Endothelial cell of umbilical vein (primary cell): ENCODE measurements around the gene GARIN5B. TPM values are rescaled to one million over a fixed set of nuclear protein-coding genes. Genes with fewer than 3 reads are reported as not detected.

ENCODE experiments used
- BruUV-seq: library from RNA; stranded (reverse); fragments of 400-500 nt; replicated peaks from 2 replicates; lab custom pipeline; 2021; lab: Mats Ljungman, UMichigan
- CTCF ChIA-PET: fragments of 300-600, 350-600 bp; sonication (Branson Sonifier 250); formaldehyde crosslinking; loops from one replicate; lab custom pipeline; 2021; ENCODE audit warnings: antibody characterized with exemption, inconsistent platforms; lab: Charles Lee
- POLR2A ChIA-PET: fragments of 300-600, 350-600 bp; sonication (Branson Sonifier 250); formaldehyde crosslinking; loops from one replicate; lab custom pipeline; 2021; ENCODE audit warnings: antibody characterized with exemption, inconsistent platforms; lab: Charles Lee
- DNase-seq: peaks from one replicate; pipeline ENCODE4 v3.0.0-alpha.2; 2011; ENCODE audit warnings: low read depth, low spot score
- FAIRE-seq: peaks from 2 replicates; lab custom pipeline; 2011; peaks lifted over from hg19 to GRCh38; lab: Jason Lieb, UNC
- H2AFZ ChIP-seq: 2 replicates; pipeline ENCODE4 v1.6.0; 2012; ENCODE audit warnings: low read depth, low read length, control low read depth, inconsistent platforms
- H3K27ac ChIP-seq: 2 replicates; pipeline ENCODE4 v1.5.1; 2011; ENCODE audit warnings: low read depth, mild to moderate bottlenecking, control low read depth, low read length, moderate library complexity; ENCODE audit not compliant: insufficient read depth
- H3K27me3 ChIP-seq, 2 experiments: 2 replicates each; pipeline versions ENCODE4 v1.6.0 to v1.6.1; 2011; ENCODE audit warnings: low read length in 2 of 2, mixed read lengths in 1 of 2; ENCODE audit not compliant: control insufficient read depth in 2 of 2, insufficient read depth in 2 of 2
- H3K36me3 ChIP-seq, 2 experiments: 2 replicates in 1 of 2; 3 replicates in 1 of 2; pipeline ENCODE4 v1.5.1; 2011; ENCODE audit warnings: low read length in 2 of 2, mild to moderate bottlenecking in 1 of 2, moderate library complexity in 1 of 2; ENCODE audit not compliant: control insufficient read depth in 2 of 2, insufficient read depth in 2 of 2; ENCODE audit errors: extremely low read depth in 1 of 2
- H3K4me1 ChIP-seq: 3 replicates; pipeline ENCODE4 v1.5.1; 2011; ENCODE audit warnings: mild to moderate bottlenecking, low read length; ENCODE audit not compliant: control insufficient read depth, insufficient read depth; ENCODE audit errors: extremely low read depth
- H3K4me2 ChIP-seq: 2 replicates; pipeline ENCODE4 v1.6.1; 2011; ENCODE audit warnings: low read length, control low read depth, mixed read lengths; ENCODE audit not compliant: insufficient read depth
- H3K4me3 ChIP-seq, 3 experiments: fragments of 200-600 bp in 1 of 3; sonication (generic), shearing (Covaris generic) in 1 of 3; replicated peaks in 1 of 3; 2 replicates each; pipeline ENCODE4 v1.5.1; 2011 to 2016; ENCODE audit warnings: control low read depth in 3 of 3, low read length in 3 of 3, mild to moderate bottlenecking in 2 of 3, inconsistent platforms in 1 of 3, low read depth in 1 of 3, moderate library complexity in 1 of 3; ENCODE audit not compliant: insufficient read depth in 1 of 3
- H3K79me2 ChIP-seq: 2 replicates; pipeline ENCODE4 v1.6.0; 2012; ENCODE audit warnings: low read length, inconsistent platforms; ENCODE audit not compliant: control insufficient read depth, insufficient read depth
- H3K9ac ChIP-seq: replicated peaks from 2 replicates; pipeline ENCODE3; 2011; ENCODE audit warnings: low read length, control low read depth; ENCODE audit not compliant: insufficient read depth; ENCODE audit errors: extremely low read depth
- H3K9me1 ChIP-seq: replicated peaks from 3 replicates; pipeline ENCODE4 v1.6.0; 2011; ENCODE audit warnings: mild to moderate bottlenecking, low read length; ENCODE audit not compliant: control insufficient read depth, insufficient read depth; ENCODE audit errors: extremely low read depth
- H3K9me3 ChIP-seq: replicated peaks from 2 replicates; pipeline ENCODE4 v1.5.1; 2012; ENCODE audit warnings: low read length, inconsistent platforms; ENCODE audit not compliant: control insufficient read depth, insufficient read depth
- H4K20me1 ChIP-seq: replicated peaks from 2 replicates; pipeline ENCODE3; 2011; ENCODE audit warnings: mild to moderate bottlenecking, low read length; ENCODE audit not compliant: control insufficient read depth, insufficient read depth; ENCODE audit errors: extremely low read depth
- CTCF ChIP-seq, 2 donors: IDR thresholded peaks; 1 replicate in 1 of 2; 2 replicates in 1 of 2; pipeline ENCODE4 v1.5.1; 2011; ENCODE audit warnings: low read length in 2 of 2, mild to moderate bottlenecking in 2 of 2, moderate library complexity in 2 of 2, control low read depth in 1 of 2, inconsistent platforms in 1 of 2, low read depth in 1 of 2; ENCODE audit not compliant: insufficient read depth in 1 of 2; ENCODE audit errors: extremely low read depth in 1 of 2
- EZH2 ChIP-seq: IDR thresholded peaks from 2 replicates; pipeline ENCODE4 v1.6.1; 2012; ENCODE audit warnings: borderline replicate concordance, low read depth, mild to moderate bottlenecking, moderate library complexity, low read length, inconsistent platforms; ENCODE audit not compliant: severe bottlenecking
- FOS ChIP-seq: IDR thresholded peaks from 2 replicates; pipeline ENCODE4 v1.6.1; 2011; ENCODE audit warnings: mild to moderate bottlenecking, low read length, moderate library complexity, borderline replicate concordance; ENCODE audit not compliant: insufficient read depth
- GATA2 ChIP-seq: IDR thresholded peaks from 2 replicates; pipeline ENCODE4 v1.7.0; 2011; ENCODE audit warnings: low read depth, mild to moderate bottlenecking, moderate library complexity, mixed read lengths, low read length; ENCODE audit not compliant: insufficient read length, insufficient read depth
- JUN ChIP-seq: IDR thresholded peaks from 2 replicates; pipeline ENCODE4 v1.6.1; 2011; ENCODE audit warnings: borderline replicate concordance, low read depth; ENCODE audit not compliant: insufficient read length, insufficient read depth
- MAX ChIP-seq: IDR thresholded peaks from 2 replicates; pipeline ENCODE4 v1.6.1; 2011; ENCODE audit not compliant: insufficient read depth, insufficient read length
- MYC ChIP-seq: IDR thresholded peaks from one replicate; pipeline ENCODE4 v1.6.1; 2011; ENCODE audit warnings: mild to moderate bottlenecking, low read depth, low read length
- POLR2A ChIP-seq: IDR thresholded peaks from 2 replicates; pipeline ENCODE4 v1.6.1; 2012; ENCODE audit warnings: low read depth, mild to moderate bottlenecking, control low read depth, low read length
- POLR2AphosphoS5 ChIP-seq: IDR thresholded peaks from 2 replicates; pipeline ENCODE4 v1.6.1; 2012; ENCODE audit warnings: low read depth, mild to moderate bottlenecking, control low read depth, low read length, moderate library complexity; ENCODE audit not compliant: insufficient read depth
- dilution Hi-C: fragments of 300-500 bp; cut with MboI; formaldehyde crosslinking; loops from one replicate; pipeline ENCODE4 v1.15.0; 2019; ENCODE audit warnings: low sequenced_read_pairs; ENCODE audit not compliant: extremely low pct_ligation_motif_present
- intact Hi-C: fragments of 100-400 bp; cut with micrococcal nuclease; formaldehyde crosslinking; loops from one replicate; pipeline ENCODE4 v1.10.0; 2022
- polyA plus RNA-seq, 4 experiments: library from polyadenylated mRNA; depleted of rRNA in 3 of 4; stranded (reverse) in 3 of 4; unstranded in 1 of 4; fragments of >200 nt; gene quantifications; 2 replicates each; pipeline versions ENCODE4 v1.2.1 to v1.2.3, GENCODE V29; 2011 to 2012; ENCODE audit warnings: missing spikeins in 1 of 4
- total RNA-seq: library from RNA; stranded (reverse); gene quantifications from 2 replicates; pipeline ENCODE4 v1.2.3, GENCODE V29; 2021

GARIN5B gene
- total and polyA plus RNA-seq, 2 donors (not counting 3 experiments of a cell fraction or from before 2014, with no cell fraction given), result not detected

GRCh38 chr19:55376241-55376933 is 13.3 kb upstream of the GARIN5B start, which contains the start of gene TMEM190:
Gene TMEM190 (plus strand): TSS chr19:55376826. CDS start chr19:55376854, 28 bp downstream.
- CTCF ChIA-PET, result interaction anchor here (1.4 kb wide), 1 partner anchor 7 kb away, joined by 5 read pairs; the partner anchor contains the start of gene TMEM238
- H3K4me3 ChIP-seq, result no peak within 1 kb of the TSS
- BruUV-seq, result no TSS peak
- DNase-seq, result no peak
- H3K9me3 ChIP-seq, result no peaks in the 10 kb centered on the region
- no peak for TF ChIP-seq POLR2A
- TF ChIP-seq FOS, result no peak
- no peak for TF ChIP-seq POLR2AphosphoS5
- no peak for TF ChIP-seq EZH2
- no peak for TF ChIP-seq GATA2
- no peak for TF ChIP-seq CTCF (IDR thresholded peaks at IDR 0.05; ENCODE audit: extremely low read depth in 1 of 2, insufficient read depth in 1 of 2, low read depth in 1 of 2, low read length in 2 of 2)
- TF ChIP-seq MAX, result no peak
- no peak for TF ChIP-seq JUN
- no peak for TF ChIP-seq MYC
- intact Hi-C loops, result no loop called here
- H2AFZ ChIP-seq, result no peak within 1 kb of the TSS
- no peaks in the 10 kb centered on the region for H4K20me1 ChIP-seq
- FAIRE-seq, result no peak
- dilution Hi-C loops, result no loop called here
- no peak within 1 kb of the TSS for H3K9ac ChIP-seq
- H3K79me2 ChIP-seq, result no peaks in the 10 kb centered on the region
- no peaks in the 10 kb centered on the region for H3K36me3 ChIP-seq
- H3K4me2 ChIP-seq, result no peak within 1 kb of the TSS
- POLR2A ChIA-PET, result no interaction called here
- H3K4me1 ChIP-seq, result no peaks in the 10 kb centered on the region
- H3K27me3 ChIP-seq, result peaks cover 12 to 17% of the 10 kb centered on the region in 2 experiments
- H3K27ac ChIP-seq, result no peak within 1 kb of the TSS
- no peaks in the 10 kb centered on the region for H3K9me1 ChIP-seq
